Esophagus muscularis mucosa (tissue), 4 donors: Measurements from ENCODE around the gene PPA1.

Source experiments
- EP300 ChIP-seq: sonication (generic); formaldehyde crosslinking; IDR thresholded peaks from one replicate; pipeline ENCODE4 v1.6.1; 2017; ENCODE audit warnings: antibody characterized with exemption
- POLR2AphosphoS5 ChIP-seq, 2 donors: sonication (generic); formaldehyde crosslinking; IDR thresholded peaks; one replicate each; pipeline ENCODE4 v1.6.1; 2017; ENCODE audit warnings: antibody characterized with exemption in 2 of 2
- TF ChIP-seq, protein P1 (sequence below), 3 experiments: fragments of 200-600 bp in 2 of 3; fragments of 450-650 bp in 1 of 3; sonication (generic) in 2 of 3; IDR thresholded peaks; one replicate each; pipeline ENCODE4 v1.5.1; 2017 to 2019; ENCODE audit warnings: antibody characterized with exemption in 3 of 3, mild to moderate bottlenecking in 2 of 3, moderate library complexity in 1 of 3

DNA sequence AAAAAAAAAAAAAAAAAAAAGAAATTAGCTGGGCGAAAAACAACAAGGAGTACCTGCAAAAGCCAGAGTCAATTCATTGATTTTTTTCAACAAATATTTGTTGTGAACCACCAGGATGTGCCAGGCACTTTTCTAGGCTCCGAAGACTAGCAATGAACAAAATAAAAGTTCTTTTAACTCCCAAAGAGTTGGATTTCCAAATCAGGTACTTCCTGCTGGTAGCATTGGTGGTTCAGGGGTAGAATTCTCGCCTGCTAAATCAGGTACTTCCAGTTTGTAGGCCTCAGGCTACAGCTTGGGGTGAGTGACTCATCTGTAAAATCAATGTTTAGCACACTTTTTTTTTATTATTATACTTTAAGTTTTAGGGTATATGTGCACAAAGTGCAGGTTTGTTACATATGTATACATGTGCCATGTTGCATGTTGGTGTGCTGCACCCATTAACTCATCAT, 10.9 kb downstream of the PPA1 start:
- TF ChIP-seq, protein P1, sequence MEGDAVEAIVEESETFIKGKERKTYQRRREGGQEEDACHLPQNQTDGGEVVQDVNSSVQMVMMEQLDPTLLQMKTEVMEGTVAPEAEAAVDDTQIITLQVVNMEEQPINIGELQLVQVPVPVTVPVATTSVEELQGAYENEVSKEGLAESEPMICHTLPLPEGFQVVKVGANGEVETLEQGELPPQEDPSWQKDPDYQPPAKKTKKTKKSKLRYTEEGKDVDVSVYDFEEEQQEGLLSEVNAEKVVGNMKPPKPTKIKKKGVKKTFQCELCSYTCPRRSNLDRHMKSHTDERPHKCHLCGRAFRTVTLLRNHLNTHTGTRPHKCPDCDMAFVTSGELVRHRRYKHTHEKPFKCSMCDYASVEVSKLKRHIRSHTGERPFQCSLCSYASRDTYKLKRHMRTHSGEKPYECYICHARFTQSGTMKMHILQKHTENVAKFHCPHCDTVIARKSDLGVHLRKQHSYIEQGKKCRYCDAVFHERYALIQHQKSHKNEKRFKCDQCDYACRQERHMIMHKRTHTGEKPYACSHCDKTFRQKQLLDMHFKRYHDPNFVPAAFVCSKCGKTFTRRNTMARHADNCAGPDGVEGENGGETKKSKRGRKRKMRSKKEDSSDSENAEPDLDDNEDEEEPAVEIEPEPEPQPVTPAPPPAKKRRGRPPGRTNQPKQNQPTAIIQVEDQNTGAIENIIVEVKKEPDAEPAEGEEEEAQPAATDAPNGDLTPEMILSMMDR (IDR thresholded peaks at IDR 0.05) = no peak
- TF ChIP-seq EP300 (no peak), POLR2AphosphoS5 (IDR thresholded peaks at IDR 0.05) (no peak)
